GM03348 (cell line): ENCODE results near the gene GTPBP4.
A peak's percentile ranks its signal among the peaks of the same experiment; 100 is the strongest.

Source experiments
- DNase-seq: peaks from one replicate; pipeline ENCODE4 v3.0.0; 2012; ENCODE audit warnings: low spot score

The GTPBP4 gene

GRCh38 chr10:966466-967235, 21.6 kb upstream of the GTPBP4 start:
- DNase-seq = no peak

DNA sequence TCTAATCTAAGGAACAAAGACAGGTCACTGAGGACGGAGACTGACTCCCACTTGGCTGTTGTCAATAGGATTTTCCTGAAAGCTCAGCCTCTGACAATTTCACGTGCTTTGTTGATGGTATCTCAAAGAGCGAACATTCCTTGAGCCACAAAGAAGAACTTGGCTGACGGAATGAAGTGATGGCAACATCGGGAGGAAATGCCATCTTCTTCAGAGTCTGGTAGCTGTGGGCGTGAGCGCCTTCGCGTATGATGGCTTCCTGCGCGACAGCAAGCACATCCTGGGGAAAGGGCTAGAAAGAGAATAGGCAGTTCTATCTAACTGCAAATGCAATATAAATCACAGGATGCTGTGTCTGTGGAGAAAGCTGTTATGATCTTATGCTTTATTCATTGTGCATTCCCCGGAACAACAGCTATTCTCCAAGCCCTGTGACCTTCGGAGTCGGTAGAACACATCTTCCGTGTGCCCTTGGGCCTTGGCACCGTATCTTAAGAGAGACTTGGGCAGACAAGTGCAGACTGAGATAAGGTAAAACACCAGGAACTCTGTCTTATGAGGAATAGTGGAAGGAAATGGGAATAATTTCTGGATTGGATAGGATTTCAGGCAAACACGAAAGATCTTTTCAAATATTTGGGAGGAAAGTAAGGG, 19.6 kb upstream of the GTPBP4 start:
- no peak for DNase-seq

- no peak for DNase-seq
These were observed 18.6 kb upstream of the GTPBP4 start for GRCh38 chr10:969473-970150.

DNA sequence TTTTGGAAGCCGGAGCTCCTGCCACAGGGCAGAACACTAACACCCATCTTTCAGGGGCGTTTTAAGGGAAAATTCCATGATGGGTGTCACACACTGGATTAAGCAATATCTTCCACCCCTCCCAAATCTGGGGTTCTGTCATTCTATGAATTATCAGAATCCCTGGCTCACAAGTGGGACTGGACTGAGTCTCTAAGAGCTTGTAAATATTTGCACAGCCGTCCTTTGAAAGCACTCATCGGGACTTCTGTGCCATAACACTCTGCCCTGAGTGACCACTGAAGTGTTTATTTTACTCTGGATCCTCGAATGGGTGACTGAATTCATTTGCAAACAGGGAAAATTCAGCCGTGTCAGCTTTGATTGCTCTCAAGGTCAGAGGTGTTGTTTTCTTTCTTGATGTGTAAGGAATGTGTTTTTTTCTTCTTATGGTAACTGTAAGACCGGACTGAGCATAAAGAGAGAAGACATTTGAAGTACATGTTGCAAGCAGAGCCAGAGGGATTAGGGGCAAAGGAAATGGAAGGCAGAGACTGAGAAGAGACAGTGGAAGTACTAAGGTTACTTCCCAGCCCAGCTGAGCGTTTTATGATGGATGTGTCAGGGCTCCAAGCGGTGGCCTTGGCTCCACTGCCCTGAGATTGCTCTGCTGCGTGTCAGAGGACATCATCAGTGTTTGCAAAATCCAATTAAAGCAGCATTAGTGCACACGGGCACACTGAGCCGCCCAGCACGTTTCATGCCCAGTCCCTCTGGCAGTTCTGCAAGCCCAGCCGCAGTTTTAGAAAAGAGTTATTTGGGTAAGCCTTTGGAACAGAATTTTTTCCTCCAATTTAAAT, 17.7 kb upstream of the GTPBP4 start:
- peak; percentile 45 for DNase-seq

DNA sequence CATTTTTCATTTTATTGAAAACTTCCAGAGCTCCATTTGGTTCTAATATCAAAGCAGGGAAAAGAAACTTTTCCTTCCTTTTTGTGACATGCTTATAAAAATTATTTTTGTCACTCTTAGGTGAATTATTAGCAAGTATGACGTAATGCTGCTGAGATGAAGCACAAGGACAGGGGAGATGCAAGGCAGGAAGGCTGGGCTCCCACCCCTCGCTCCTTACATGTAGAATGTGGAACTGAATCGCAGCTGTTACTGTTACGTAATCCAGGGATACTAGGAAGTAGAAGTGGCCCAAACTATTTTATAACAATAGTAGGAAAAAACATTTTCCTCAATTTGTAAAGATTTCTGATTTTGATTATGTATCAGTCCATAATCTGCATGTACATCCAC, 17.1 kb upstream of the GTPBP4 start:
- DNase-seq = peak; percentile 71

DNA sequence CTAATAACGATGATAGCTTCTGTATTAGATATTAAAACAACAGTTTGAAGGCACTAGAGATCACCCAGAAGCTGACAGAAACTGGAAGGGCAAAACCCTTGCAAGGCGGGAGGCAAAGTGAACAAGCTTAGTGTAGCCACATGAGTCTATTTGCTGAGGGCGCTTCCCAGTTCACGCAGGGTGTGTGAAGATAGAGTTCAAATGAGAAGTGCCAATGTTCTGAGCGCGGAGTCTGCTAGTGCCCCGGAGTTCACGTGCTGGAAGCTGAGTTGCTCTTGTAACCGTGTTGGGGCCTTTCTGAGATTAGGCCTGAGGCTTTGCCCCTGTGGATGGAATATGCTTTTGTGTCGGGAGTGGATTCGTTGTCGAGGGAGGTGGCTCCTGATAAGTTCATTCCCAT, 16.6 kb upstream of the GTPBP4 start:
- no peak for DNase-seq

DNA sequence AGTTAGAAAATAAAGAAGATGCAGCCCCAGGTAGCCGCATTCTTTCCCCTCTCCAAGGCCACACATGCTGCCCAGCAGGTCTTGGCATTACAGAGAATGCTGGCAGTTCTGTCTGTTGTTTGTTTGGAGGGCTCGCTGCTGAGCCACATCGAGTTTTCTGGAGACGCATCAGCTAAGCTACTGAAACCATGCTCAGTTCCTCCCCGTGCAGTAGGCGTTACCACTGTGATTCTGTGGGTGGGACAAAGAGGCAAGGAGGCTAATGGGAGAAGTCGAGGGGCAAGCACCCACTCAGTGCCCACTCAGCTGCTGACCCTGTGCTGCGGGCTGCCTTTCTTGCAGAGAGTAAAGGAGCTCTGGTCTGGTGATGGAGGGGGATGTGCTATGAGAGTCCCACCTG, 15.5 kb upstream of the GTPBP4 start:
- DNase-seq = no peak

GRCh38 chr10:974038-974784, 14.0 kb upstream of the GTPBP4 start:
- no peak for DNase-seq

- no peak for DNase-seq
These were observed 13.5 kb upstream of the GTPBP4 start for GRCh38 chr10:974785-975074.

DNA sequence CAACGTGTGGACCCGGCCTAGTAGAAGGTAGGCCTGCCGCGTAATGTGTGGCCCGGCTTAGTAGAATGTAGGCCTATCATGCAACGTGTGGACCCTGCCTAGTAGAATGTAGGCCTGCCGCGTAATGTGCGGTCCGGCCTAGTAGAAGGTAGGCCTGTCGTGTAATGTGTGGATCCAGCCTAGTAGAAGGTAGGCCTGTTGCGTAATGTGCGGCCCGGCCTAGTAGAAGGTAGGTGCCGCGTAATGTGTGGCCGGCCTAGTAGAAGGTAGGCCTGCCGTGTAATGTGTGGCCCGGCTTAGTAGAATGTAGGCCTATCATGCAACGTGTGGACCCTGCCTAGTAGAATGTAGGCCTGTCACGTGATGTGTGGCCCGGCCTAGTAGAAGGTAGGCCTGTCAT, 11.9 kb upstream of the GTPBP4 start:
- no peak for DNase-seq

DNA sequence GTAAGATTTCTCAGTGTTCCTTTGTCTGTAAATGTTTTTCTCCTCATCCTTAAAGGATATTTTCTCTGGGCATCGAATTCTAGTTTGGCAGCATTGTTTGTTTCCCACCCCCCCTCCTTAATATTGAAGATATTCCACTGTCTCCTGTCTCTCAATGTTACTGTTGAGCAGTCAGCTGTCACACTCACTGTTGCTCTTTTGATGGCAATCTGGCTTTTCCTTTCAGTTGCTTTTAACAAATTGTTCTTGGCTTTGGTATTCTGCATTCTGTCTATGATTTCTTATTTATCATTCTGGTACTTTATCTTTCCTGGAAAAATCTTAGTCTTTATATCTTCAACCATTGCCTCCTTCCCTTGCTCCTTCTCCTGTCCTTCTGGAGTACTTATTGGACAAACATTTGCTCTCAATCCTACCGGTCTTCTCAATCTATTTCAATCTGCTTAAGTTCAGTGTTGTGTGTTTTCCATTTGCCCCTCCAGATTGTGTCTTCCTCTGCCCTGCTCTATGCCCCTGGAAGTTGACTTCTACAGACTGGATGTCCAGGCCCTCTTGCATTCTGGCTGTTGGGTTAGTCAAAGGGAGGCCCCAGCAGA, 9.3 kb upstream of the GTPBP4 start:
- DNase-seq = no peak

DNA sequence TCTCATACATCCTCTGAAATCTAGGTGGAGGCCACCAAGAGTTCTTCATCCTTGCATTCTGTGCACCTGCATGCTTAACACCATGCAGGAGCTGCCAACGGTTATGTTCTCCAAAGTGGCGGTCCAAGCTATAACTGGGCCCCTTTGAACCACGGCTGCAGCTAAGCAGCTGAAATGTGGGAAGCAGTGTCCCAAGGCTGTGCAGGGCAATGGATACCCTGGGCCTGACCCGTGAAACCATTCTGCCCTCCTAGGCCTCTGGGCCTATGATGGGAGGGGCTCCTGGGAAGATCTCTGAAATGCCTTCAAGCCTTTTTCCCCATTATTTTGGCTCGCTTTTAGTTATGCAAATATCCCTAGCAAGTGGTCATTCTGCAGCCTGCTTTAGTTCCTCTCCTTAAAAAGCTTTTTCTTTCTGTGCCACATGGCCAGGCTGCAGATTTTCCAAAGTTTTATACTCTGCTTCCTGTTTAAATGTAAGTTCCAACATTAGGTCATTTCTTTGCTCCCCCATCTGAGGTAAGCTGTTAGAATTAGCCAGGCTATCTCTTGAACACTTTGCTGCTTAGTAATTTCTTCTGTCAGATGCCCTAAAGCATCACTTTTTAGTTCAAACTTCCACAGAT, 7.7 kb upstream of the GTPBP4 start:
- DNase-seq = no peak

GRCh38 chr10:983401-983800, 4.8 kb upstream of the GTPBP4 start:
- no peak for DNase-seq

DNA sequence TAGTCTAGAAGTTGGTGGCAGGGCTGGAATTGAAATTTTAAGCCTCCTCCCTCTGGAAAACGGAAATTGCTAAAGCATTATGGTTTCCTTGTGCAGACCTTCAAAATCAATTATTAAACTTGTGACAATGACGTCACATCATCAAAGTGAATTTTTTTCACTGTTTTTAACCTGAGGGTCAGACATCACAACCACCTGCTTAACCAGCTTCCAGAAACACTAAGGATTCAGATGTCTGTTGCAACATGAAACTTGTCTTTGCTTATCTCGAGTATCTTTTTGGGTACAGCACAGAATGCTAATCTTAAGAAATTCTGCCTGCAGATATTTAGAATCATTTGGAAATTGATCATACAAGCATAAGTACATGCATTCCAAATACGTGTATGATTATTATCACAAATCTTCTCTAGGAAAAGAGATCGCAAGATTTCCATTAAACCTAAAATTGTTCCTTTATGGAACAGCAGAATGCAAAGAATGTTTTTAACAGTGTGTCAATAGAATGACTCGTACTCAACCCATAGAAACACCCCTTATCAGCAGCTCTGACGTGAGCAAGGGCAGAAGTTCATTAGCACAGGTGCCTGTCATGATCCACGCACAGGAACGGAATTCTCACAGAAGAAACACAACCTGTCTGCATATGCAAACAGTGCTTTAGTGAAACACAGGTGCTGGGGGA, 4.1 kb upstream of the GTPBP4 start:
- DNase-seq = no peak

DNA sequence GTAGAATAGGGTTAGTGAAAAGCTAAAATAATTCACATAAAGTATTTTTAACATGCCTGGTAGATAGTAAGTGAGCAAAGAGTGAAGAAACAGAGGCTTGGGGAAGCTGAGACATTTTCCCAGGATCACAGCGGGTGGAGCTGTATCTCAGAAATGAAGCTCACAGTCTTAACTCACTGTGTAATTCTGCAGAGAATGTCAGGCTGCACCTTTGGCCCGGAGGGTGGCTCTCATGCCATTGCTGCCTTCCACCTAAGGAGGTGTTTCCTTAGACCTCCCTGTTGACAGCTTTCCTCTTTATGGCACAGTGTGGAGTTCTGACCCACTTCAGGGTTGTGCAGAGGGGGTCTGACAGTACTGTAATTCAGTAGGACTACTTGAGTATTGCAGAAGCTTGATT, 2.9 kb upstream of the GTPBP4 start:
- DNase-seq = no peak

DNA sequence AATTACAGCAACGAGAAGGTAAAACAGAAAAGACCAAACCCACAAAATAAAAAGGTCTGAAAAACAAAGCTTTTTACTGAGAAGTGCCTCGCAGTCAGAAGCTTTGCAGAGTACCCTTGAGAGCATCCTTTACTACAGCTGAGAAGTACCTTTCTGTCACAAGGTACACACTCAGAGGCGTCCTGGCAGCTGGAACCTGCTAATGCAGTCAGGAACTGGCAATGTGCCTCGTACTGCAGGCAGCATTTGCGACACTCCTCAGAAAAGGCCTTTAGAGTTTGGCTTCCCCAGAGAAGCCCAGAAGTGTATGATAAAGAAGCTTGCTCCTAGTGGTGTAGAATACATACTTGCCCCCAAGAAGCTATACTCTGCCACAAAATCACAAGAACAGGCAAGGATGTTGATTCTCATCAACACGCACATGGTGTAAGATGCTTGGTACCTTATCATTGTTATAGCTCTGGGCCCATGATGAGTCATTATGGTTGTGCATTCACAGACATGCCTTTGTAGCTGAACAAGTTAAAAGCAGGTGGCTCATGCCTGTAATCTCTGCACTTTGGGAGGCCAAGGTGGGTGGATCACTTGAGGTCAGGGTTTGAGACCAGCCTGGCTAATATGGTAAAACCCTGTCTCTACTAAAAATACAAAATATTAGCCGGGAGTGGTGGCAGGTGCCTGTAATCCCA, 2.0 kb upstream of the GTPBP4 start:
- peak; percentile 25 for DNase-seq

DNA sequence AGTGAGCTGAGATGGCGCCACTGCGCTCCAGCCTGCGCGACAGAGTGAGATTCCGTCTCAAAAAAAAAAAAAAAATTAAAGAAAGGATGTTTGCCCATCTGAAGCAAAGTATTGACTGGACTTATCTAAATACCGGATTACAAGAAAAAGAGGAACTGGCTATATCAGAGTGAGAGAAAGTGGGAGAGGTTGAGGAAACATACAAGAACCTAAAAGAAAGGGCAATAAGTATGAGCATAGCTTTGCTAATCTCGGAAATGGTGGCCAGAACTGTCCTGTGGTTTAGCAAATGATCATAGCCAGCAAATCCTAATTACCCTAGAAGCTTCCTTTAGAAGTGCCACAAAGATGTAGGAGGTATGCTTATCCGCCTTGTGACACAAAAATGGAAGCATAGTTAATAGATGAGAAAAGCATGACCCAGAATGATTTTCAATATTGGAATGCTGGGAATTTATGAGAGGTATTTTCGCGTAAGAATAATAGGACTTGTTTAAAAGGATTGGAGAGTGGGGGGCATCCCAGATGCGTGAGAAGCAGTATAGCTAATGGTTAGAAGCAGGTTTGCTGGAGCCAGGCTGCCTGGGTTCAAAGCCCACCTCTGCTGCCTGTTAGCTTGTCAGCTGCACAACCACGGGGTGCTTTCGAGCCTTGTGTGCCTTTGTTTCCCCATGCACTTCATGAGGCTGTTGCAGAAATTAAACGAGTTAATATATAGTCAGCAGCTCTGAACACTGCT, 1.2 kb upstream of the GTPBP4 start:
- DNase-seq = peak; percentile 81

GRCh38 chr10:987620-987869, 689 bp upstream of the GTPBP4 start:
- no peak for DNase-seq
